ENCODE measurements around the gene IL24.
"Not testable (repeated sequence)": the region's sequence is repeated elsewhere in the genome, so short reads cannot be mapped to it uniquely, and the experiment has no call there.

The IL24 gene

GRCh38 chr1:206897175-206897574 lies at the start of gene IL24:
Gene IL24 (plus strand): TSS chr1:206897443. CDS start chr1:206897833, 390 bp downstream.
- no peak for DNase-seq

- no peak for DNase-seq
Observed at GRCh38 chr1:206847946-206848345, 49.3 kb upstream of the IL24 start.

GRCh38 chr1:206850401-206850800 lies 46.8 kb upstream of the IL24 start:
- DNase-seq, result no peak

- no peak for DNase-seq
Observed at GRCh38 chr1:206851341-206852010, 45.8 kb upstream of the IL24 start.

GRCh38 chr1:206852662-206853061 lies 44.6 kb upstream of the IL24 start:
- DNase-seq, result not testable (repeated sequence)

- not testable (repeated sequence) for DNase-seq
Observed at GRCh38 chr1:206853696-206854095, 43.5 kb upstream of the IL24 start.

- no peak for DNase-seq
Observed at GRCh38 chr1:206854401-206855129, 42.7 kb upstream of the IL24 start.

GRCh38 chr1:206855859-206856258 lies 41.4 kb upstream of the IL24 start:
- no peak for DNase-seq

GRCh38 chr1:206856674-206857464 lies 40.4 kb upstream of the IL24 start:
- peak in 1 of 2 donors; percentile 21 for DNase-seq

- DNase-seq, result peak; percentile 16 to 18
Observed at GRCh38 chr1:206859082-206859521, 38.1 kb upstream of the IL24 start.

- DNase-seq, result no peak
Observed at GRCh38 chr1:206860165-206860564, 37.1 kb upstream of the IL24 start.

- DNase-seq, result no peak
Observed at GRCh38 chr1:206863266-206863665, 34.0 kb upstream of the IL24 start.

- DNase-seq, result peak; percentile 81 to 82
Observed at GRCh38 chr1:206864939-206865671, 32.1 kb upstream of the IL24 start, which contains the start of gene IL20. Gene IL20 (plus strand): TSS chr1:206865623. CDS start chr1:206865853, 230 bp downstream.

GRCh38 chr1:206866062-206866461 lies 31.2 kb upstream of the IL24 start:
- DNase-seq, result no peak

GRCh38 chr1:206867239-206867638 lies 30.0 kb upstream of the IL24 start:
- no peak for DNase-seq

- no peak for DNase-seq
Observed at GRCh38 chr1:206867716-206868115, 29.5 kb upstream of the IL24 start.

- DNase-seq, result no peak
Observed at GRCh38 chr1:206868264-206868663, 29.0 kb upstream of the IL24 start.

GRCh38 chr1:206872139-206872538 lies 25.1 kb upstream of the IL24 start:
- no peak for DNase-seq

- DNase-seq, result no peak
Observed at GRCh38 chr1:206873603-206874188, 23.5 kb upstream of the IL24 start.

GRCh38 chr1:206875752-206876377 lies 21.4 kb upstream of the IL24 start:
- no peak for DNase-seq

- DNase-seq, result no peak
Observed at GRCh38 chr1:206878456-206878855, 18.8 kb upstream of the IL24 start.

- DNase-seq, result no peak
Observed at GRCh38 chr1:206880314-206880713, 16.9 kb upstream of the IL24 start.
